ENCODE data around the gene B3GAT2.
"Not testable (repeated sequence)": the region's sequence is repeated elsewhere in the genome, so short reads cannot be mapped to it uniquely, and the experiment has no call there.

Gene B3GAT2

GRCh38 chr6:70956451-70957283 lies at the start of gene B3GAT2:
Gene B3GAT2, minus strand, starts transcription at chr6:70957060. Its CDS starts 631 bp downstream, at chr6:70956429.
- peak; percentile 64 for DNase-seq

- DNase-seq = peak; percentile 6
These were observed 41.3 kb upstream of the B3GAT2 start for GRCh38 chr6:70998148-70998547.

GRCh38 chr6:70997379-70997778 lies 40.5 kb upstream of the B3GAT2 start:
- no peak for DNase-seq

GRCh38 chr6:70996106-70996505 lies 39.2 kb upstream of the B3GAT2 start:
- DNase-seq = no peak

- DNase-seq = no peak
These were observed 38.6 kb upstream of the B3GAT2 start for GRCh38 chr6:70995411-70995810.

- DNase-seq = no peak
These were observed 34.4 kb upstream of the B3GAT2 start for GRCh38 chr6:70991253-70991652.

- no peak for DNase-seq
These were observed 28.3 kb upstream of the B3GAT2 start for GRCh38 chr6:70985156-70985555.

- DNase-seq = no peak
These were observed 25.9 kb upstream of the B3GAT2 start for GRCh38 chr6:70982747-70983146.

- DNase-seq = no peak
These were observed 23.9 kb upstream of the B3GAT2 start for GRCh38 chr6:70980727-70981126.

- no peak for DNase-seq
These were observed 16.7 kb upstream of the B3GAT2 start for GRCh38 chr6:70973604-70974003.

- no peak for DNase-seq
These were observed 10.2 kb upstream of the B3GAT2 start for GRCh38 chr6:70967049-70967448.

- DNase-seq = no peak
These were observed 391 bp upstream of the B3GAT2 start for GRCh38 chr6:70957284-70957617.

GRCh38 chr6:70956191-70956450 lies 739 bp downstream of the B3GAT2 start:
- DNase-seq = no peak

GRCh38 chr6:70955441-70956190 lies 1.2 kb downstream of the B3GAT2 start:
- peak; percentile 85 for DNase-seq

GRCh38 chr6:70954750-70955149 lies 2.1 kb downstream of the B3GAT2 start:
- DNase-seq = no peak

GRCh38 chr6:70954176-70954575 lies 2.7 kb downstream of the B3GAT2 start:
- DNase-seq = no peak

- no peak for DNase-seq
These were observed 4.2 kb downstream of the B3GAT2 start for GRCh38 chr6:70952608-70953165.

GRCh38 chr6:70944321-70944720 lies 12.5 kb downstream of the B3GAT2 start:
- not testable (repeated sequence) for DNase-seq

- DNase-seq = no peak
These were observed 23.0 kb downstream of the B3GAT2 start for GRCh38 chr6:70933853-70934252.

GRCh38 chr6:70905742-70906141 lies 51.1 kb downstream of the B3GAT2 start:
- DNase-seq = no peak

GRCh38 chr6:70903665-70904452 lies 53.0 kb downstream of the B3GAT2 start:
- no peak for DNase-seq

- no peak for DNase-seq
These were observed 55.5 kb downstream of the B3GAT2 start for GRCh38 chr6:70901324-70901723.

GRCh38 chr6:70900047-70900446 lies 56.8 kb downstream of the B3GAT2 start:
- DNase-seq = no peak

Data from NCI-H2227 treated with DMSO at 0.1 percent for 48 hours (cell line).